ENCODE data around the gene EZR.

GRCh38 chr6:158839796-158840195 lies 20.6 kb upstream of the EZR start:
- no peak for TF ChIP-seq CTCF (IDR thresholded peaks at IDR 0.05; ENCODE audit: low read length)
- TF ChIP-seq EZH2 (IDR thresholded peaks at IDR 0.05; ENCODE audit: borderline replicate concordance, low read length) = no peak
